ENCODE data around the gene CTBP1. TPM values are rescaled to one million over a fixed set of nuclear protein-coding genes. Genes with fewer than 3 reads are reported as not detected.

The CTBP1 gene
- total and polyA plus RNA-seq, 9 of the 15 experiments (the other 6 are each of a cell fraction or from before 2014, with no cell fraction given): 14.5 to 162 (median 68.2) TPM

GRCh38 chr4:1229117-1229849, 19.6 kb downstream of the CTBP1 start:
- no peak overlapping the region for H3K4me2 ChIP-seq (ENCODE audit: insufficient read depth, low read length)
- no peaks in the 10 kb centered on the region; a peak in 2 of 5 replicates for H3K27me3 ChIP-seq (ENCODE audit: control insufficient read depth in 2 of 2, insufficient read depth in 2 of 2, low read length in 2 of 2)
- ChIA-PET CTCF (ENCODE audit: low intra/inter-chr PET ratio) (no interaction called here), POLR2A (no interaction called here)
- no peaks in the 10 kb centered on the region for H3K79me2 ChIP-seq (ENCODE audit: control insufficient read depth, insufficient read depth, low read length)
- H3K9ac ChIP-seq (ENCODE audit: insufficient read depth in 1 of 2, low read depth in 2 of 2, low read length in 2 of 2): no peak overlapping the region
- H3K4me1 ChIP-seq (replicated peaks in 1 of 2; ENCODE audit: control insufficient read depth in 2 of 2, insufficient read depth in 2 of 2, low read length in 2 of 2): peaks cover 0 to 5% of the 10 kb centered on the region in 2 experiments; a peak in 1 of 5 replicates
- ATAC-seq (no peak), FAIRE-seq (no peak), DNase-seq (ENCODE audit: extremely low read depth in 1 of 4, low spot score in 3 of 4) (no peak)
- H2AFZ ChIP-seq (ENCODE audit: low read depth, low read length): no peak overlapping the region
- H3K4me3 ChIP-seq: no peak overlapping the region
- WGBS (ENCODE audit: insufficient coverage, low coverage, missing lambda C conversion rate): 99% methylated on average over 20 of the region's 27 CpGs
- H3K9me1 ChIP-seq (ENCODE audit: control insufficient read depth, insufficient read depth, low read length): no peaks in the 10 kb centered on the region
- no TSS peak for BruUV-seq (replicated peaks)
- no peaks in the 10 kb centered on the region for H3K9me3 ChIP-seq (replicated peaks; ENCODE audit: control insufficient read depth, insufficient read depth, low read depth, low read length)
- TF ChIP-seq POLR2G (IDR thresholded peaks at IDR 0.05; ENCODE audit: low read depth, low read length): peak; percentile 27; the same call in 1 of the 2 replicates
- TF ChIP-seq CBX3 (IDR thresholded peaks at IDR 0.05; ENCODE audit: borderline replicate concordance in 1 of 2, low read length in 2 of 2): no peak
- intact Hi-C loops (cut with micrococcal nuclease): no loop called here
- no peaks in the 10 kb centered on the region for H4K20me1 ChIP-seq (replicated peaks; ENCODE audit: control insufficient read depth, insufficient read depth, low read length)
- H3K36me3 ChIP-seq (ENCODE audit: control insufficient read depth, insufficient read depth, low read length): peaks cover 99% of the 10 kb centered on the region
- no peak overlapping the region for H3K27ac ChIP-seq (ENCODE audit: extremely low read depth, low read depth, low read length)
- in situ Hi-C loops (cut with MboI): no loop called here

- Histone ChIP-seq H3K79me2 (ENCODE audit: control insufficient read depth, insufficient read depth, low read length) (no peaks in the 10 kb centered on the region), H3K27me3 (ENCODE audit: control insufficient read depth in 2 of 2, insufficient read depth in 2 of 2, low read length in 2 of 2) (no peaks in the 10 kb centered on the region; a peak in 2 of 5 replicates), H3K9ac (ENCODE audit: insufficient read depth in 1 of 2, low read depth in 2 of 2, low read length in 2 of 2) (no peak overlapping the region), H3K9me3 (replicated peaks; ENCODE audit: control insufficient read depth, insufficient read depth, low read depth, low read length) (no peaks in the 10 kb centered on the region), H3K4me1 (replicated peaks in 1 of 2; ENCODE audit: control insufficient read depth in 2 of 2, insufficient read depth in 2 of 2, low read length in 2 of 2) (no peaks in the 10 kb centered on the region), H2AFZ (ENCODE audit: low read depth, low read length) (no peak overlapping the region), H3K36me3 (ENCODE audit: control insufficient read depth, insufficient read depth, low read length) (peaks cover 97% of the 10 kb centered on the region), H4K20me1 (replicated peaks; ENCODE audit: control insufficient read depth, insufficient read depth, low read length) (no peaks in the 10 kb centered on the region), H3K27ac (ENCODE audit: extremely low read depth, low read depth, low read length) (no peak overlapping the region), H3K9me1 (ENCODE audit: control insufficient read depth, insufficient read depth, low read length) (no peaks in the 10 kb centered on the region), H3K4me2 (ENCODE audit: insufficient read depth, low read length) (no peak overlapping the region), H3K4me3 (no peak overlapping the region)
- WGBS (ENCODE audit: insufficient coverage, low coverage, missing lambda C conversion rate): 95% methylated on average over 14 of the region's 16 CpGs
- intact Hi-C loops (cut with micrococcal nuclease) (no loop called here), in situ Hi-C loops (cut with MboI) (no loop called here)
- no TSS peak for BruUV-seq (replicated peaks)
- no peak for ATAC-seq
- TF ChIP-seq SP2 (IDR thresholded peaks at IDR 0.05; ENCODE audit: extremely low read depth, low read depth, low read length, poor library complexity, severe bottlenecking): no peak
- no peak for TF ChIP-seq CEBPB (tag; IDR thresholded peaks at IDR 0.05)
- DNase-seq (ENCODE audit: extremely low read depth in 1 of 4, low spot score in 3 of 4): no peak
- CTCF ChIA-PET (ENCODE audit: low intra/inter-chr PET ratio): no interaction called here
- POLR2A ChIA-PET: interaction anchor here (0.6 kb wide), 1 partner anchor 180 kb away, joined by 3 read pairs; no protein-coding TSS in a partner anchor
- no peak for FAIRE-seq
Observed at GRCh38 chr4:1227816-1228215, 21.1 kb downstream of the CTBP1 start.

All from K562 (cell line).